Activated CD8-positive, alpha-beta T cell treated with anti-CD3 and anti-CD28 coated beads for 36 hours (primary cell): ENCODE measurements around the gene MEX3B. TPM values are rescaled to one million over a fixed set of nuclear protein-coding genes. Genes with fewer than 3 reads are reported as not detected.

Source experiments
- ATAC-seq: fragments of 200-7000 bp; cut with Tn5 transposase; one replicate; pipeline ENCODE4 v1.10.0; 2021; ENCODE audit warnings: mild to moderate bottlenecking, moderate library complexity
- CTCF ChIA-PET: fragments of 350-600 bp; sonication (Branson Sonifier 250); formaldehyde crosslinking; loops from one replicate; lab custom pipeline; 2021; ENCODE audit warnings: antibody characterized with exemption; lab: Charles Lee
- POLR2A ChIA-PET: fragments of 350-600 bp; sonication (Branson Sonifier 250); formaldehyde crosslinking; loops from one replicate; lab custom pipeline; 2021; ENCODE audit warnings: antibody characterized with exemption; lab: Charles Lee
- DNase-seq: peaks from one replicate; pipeline ENCODE4 v3.0.0-alpha.2; 2020
- H3K27ac Mint-ChIP-seq: one replicate; pipeline ENCODE4 v1.8.0; 2021; ENCODE audit warnings: mild to moderate bottlenecking, mixed read lengths
- H3K27me3 Mint-ChIP-seq: one replicate; pipeline ENCODE4 v1.8.0; 2021; ENCODE audit warnings: mixed read lengths
- H3K36me3 Mint-ChIP-seq: one replicate; pipeline ENCODE4 v1.8.0; 2021; ENCODE audit warnings: low read depth, mixed read lengths
- H3K4me1 Mint-ChIP-seq: one replicate; pipeline ENCODE4 v1.8.0; 2021; ENCODE audit warnings: low read depth, mixed read lengths
- H3K4me3 Mint-ChIP-seq: one replicate; pipeline ENCODE4 v1.8.0; 2021; ENCODE audit warnings: mild to moderate bottlenecking, moderate library complexity, mixed read lengths
- H3K9me3 Mint-ChIP-seq: one replicate; pipeline ENCODE4 v1.8.0; 2021; ENCODE audit warnings: mixed read lengths
- intact Hi-C: fragments of 100-400 bp; cut with micrococcal nuclease; formaldehyde crosslinking; loops from one replicate; pipeline ENCODE4 v1.10.0; 2022
- total RNA-seq, 2 experiments: library from RNA; stranded (reverse); gene quantifications; one replicate each; pipeline ENCODE4 v1.2.3, GENCODE V29; 2021
- TF ChIP-seq, protein P1 (sequence below): fragments of 200-600 bp; IDR thresholded peaks from one replicate; pipeline ENCODE4 v1.8.0; 2022; ENCODE audit warnings: antibody characterized with exemption, mild to moderate bottlenecking

The MEX3B gene
- total RNA-seq, 2 experiments from 2014 or later = 0.69 to 0.99 TPM

DNA sequence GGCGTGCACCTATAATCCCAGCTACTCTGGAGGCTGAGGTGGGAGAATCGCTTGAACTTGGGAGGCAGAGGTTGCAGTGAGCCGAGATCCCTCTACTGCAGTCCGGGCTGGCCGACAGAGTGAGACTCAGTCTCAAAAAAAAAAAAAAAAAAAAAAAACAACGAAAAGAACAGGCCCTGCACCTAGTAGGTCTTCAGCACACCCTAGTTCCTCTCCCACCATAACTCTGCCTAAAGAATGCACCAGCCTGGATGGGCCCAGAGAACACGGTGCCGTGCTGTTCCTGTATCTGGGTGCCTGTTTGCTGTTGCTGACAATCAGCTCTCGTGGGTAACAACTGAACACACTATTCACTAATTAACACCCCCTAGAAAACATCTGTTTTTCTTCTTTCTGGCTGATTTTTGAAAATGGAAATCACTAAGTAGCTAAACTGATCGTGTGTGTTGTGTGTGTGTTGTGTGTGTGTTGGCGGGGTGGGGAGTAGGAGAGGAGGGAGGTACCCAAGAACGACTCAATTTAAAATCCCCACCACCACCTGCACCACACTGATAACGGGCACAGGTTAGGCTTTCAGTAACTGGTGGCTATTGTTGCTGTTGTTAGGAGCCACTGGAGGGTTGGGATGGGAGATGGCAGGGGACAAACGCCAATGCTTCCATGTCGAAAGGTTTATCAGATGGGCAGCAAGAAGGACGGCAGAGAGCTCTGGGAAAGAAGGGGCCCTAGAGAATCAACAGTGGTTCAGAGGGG, 40.6 kb upstream of the MEX3B start:
- no peak for DNase-seq
- intact Hi-C loops = no loop called here
- POLR2A ChIA-PET = no interaction called here
- Mint-ChIP-seq H3K4me1 (no peaks in the 10 kb centered on the region), H3K36me3 (no peaks in the 10 kb centered on the region), H3K27me3 (no peaks in the 10 kb centered on the region), H3K27ac (no peak overlapping the region), H3K9me3 (no peaks in the 10 kb centered on the region), H3K4me3 (no peak overlapping the region)
- TF ChIP-seq, protein P1, sequence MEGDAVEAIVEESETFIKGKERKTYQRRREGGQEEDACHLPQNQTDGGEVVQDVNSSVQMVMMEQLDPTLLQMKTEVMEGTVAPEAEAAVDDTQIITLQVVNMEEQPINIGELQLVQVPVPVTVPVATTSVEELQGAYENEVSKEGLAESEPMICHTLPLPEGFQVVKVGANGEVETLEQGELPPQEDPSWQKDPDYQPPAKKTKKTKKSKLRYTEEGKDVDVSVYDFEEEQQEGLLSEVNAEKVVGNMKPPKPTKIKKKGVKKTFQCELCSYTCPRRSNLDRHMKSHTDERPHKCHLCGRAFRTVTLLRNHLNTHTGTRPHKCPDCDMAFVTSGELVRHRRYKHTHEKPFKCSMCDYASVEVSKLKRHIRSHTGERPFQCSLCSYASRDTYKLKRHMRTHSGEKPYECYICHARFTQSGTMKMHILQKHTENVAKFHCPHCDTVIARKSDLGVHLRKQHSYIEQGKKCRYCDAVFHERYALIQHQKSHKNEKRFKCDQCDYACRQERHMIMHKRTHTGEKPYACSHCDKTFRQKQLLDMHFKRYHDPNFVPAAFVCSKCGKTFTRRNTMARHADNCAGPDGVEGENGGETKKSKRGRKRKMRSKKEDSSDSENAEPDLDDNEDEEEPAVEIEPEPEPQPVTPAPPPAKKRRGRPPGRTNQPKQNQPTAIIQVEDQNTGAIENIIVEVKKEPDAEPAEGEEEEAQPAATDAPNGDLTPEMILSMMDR = no peak
- CTCF ChIA-PET = interaction anchor here (0.7 kb wide), 1 partner anchor 54 kb away, joined by 3 read pairs; no protein-coding TSS in a partner anchor
- ATAC-seq = no peak

DNA sequence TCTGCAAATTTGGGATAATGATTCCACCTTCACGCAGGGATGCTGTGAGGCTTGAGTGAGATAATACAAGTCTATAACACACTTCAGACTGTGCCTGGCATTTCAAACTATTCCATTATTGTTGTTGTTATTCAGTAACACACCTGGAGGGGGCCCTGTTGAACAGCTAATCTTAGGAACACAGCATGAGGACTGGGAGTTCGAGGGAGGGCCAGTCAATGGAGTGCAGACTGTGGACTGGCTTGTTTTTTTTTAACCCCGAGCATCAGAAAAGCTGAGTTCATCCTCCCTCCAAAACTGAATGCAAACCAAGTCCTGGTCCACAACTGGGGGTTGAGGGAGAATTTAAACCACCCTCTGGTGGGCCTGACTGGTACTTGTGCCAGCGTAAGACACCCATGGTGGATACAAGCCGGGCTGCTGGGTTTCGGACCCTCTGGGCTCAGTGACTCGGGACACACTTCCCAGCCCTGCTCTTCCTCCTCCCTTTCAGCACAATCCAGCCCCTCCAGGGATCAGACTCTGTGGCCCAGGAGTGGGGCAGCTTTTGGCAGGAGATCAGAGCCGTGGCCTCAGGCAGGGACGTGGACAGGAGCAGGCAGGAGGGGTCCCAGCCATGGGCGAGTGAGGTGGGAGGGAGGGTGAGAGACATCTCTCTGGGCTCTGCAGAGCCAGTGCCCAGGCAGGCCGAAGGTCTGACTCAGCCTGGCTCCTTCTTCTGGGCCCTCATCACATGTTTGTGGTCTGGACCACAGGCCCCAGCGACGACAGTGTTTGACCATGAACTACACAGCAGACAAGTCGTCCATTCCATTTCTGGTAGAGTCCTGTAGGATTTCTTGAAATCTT, 36.3 kb upstream of the MEX3B start:
- ChIA-PET POLR2A (no interaction called here), CTCF (interaction anchor here (0.6 kb wide), 1 partner anchor 595 kb away, joined by 3 read pairs; no protein-coding TSS in a partner anchor)
- H3K36me3 Mint-ChIP-seq = no peaks in the 10 kb centered on the region
- intact Hi-C loops = no loop called here
- no peak for DNase-seq
- no peaks in the 10 kb centered on the region for H3K9me3 Mint-ChIP-seq
- no peak overlapping the region for H3K4me3 Mint-ChIP-seq
- TF ChIP-seq, protein P1 = no peak
- no peaks in the 10 kb centered on the region for H3K4me1 Mint-ChIP-seq
- ATAC-seq = no peak
- peaks cover 5% of the 10 kb centered on the region for H3K27me3 Mint-ChIP-seq
- H3K27ac Mint-ChIP-seq = no peak overlapping the region

DNA sequence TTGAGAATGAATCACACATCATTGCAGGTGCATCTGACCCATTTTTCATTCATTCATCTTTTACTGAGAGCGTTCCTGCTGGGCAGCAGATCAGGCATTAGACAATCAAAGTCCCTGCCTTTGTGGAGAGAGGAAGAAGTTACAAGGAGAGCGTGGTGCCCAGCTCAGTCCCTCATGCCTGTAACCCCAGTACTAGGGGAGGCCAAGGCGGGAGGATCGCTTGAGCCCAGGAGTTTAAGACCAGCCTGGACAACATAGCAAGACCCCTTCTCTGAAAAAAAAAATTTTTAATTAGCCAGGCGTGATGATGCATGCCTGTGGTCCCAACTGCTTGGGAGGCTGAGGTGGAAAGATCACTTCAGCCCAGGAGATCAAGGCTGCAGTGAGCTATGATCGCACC, 35.0 kb upstream of the MEX3B start:
- Mint-ChIP-seq H3K9me3 (no peaks in the 10 kb centered on the region), H3K36me3 (no peaks in the 10 kb centered on the region), H3K4me3 (no peak overlapping the region), H3K27me3 (peaks cover 5% of the 10 kb centered on the region), H3K27ac (no peak overlapping the region), H3K4me1 (no peaks in the 10 kb centered on the region)
- TF ChIP-seq, protein P1 = no peak
- no peak for ATAC-seq
- ChIA-PET CTCF (no interaction called here), POLR2A (no interaction called here)
- no peak for DNase-seq
- intact Hi-C loops = no loop called here

DNA sequence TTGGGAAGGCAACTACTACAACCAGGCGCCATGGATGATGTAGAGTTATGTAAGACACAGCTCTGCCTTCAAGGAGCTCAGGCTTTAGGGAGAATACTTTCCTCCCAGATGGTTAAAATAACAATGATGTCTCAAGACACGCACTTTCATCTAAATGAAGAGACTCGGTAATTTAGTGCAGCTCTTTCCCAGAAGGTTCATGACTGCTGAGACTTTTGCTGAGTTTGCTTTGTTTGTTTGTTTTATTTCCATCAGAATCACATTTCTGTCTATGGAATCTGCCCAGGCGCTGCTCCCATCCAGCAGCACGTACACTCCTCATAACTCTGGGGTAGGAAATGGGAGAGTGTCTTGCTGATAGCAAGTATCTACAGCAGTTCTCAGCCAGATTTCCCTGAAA, 33.9 kb upstream of the MEX3B start:
- ATAC-seq (no peak), DNase-seq (no peak)
- Mint-ChIP-seq H3K4me1 (no peaks in the 10 kb centered on the region), H3K36me3 (no peaks in the 10 kb centered on the region), H3K27me3 (peaks cover 5% of the 10 kb centered on the region), H3K27ac (no peak overlapping the region), H3K9me3 (no peaks in the 10 kb centered on the region), H3K4me3 (no peak overlapping the region)
- TF ChIP-seq, protein P1 = no peak
- POLR2A ChIA-PET = no interaction called here
- CTCF ChIA-PET = interaction anchor here (1.2 kb wide), 1 partner anchor 118 kb away, joined by 3 read pairs; no protein-coding TSS in a partner anchor
- intact Hi-C loops = no loop called here
